HG03135 (cell line): Measurements from ENCODE around the gene ZFP82.

Source experiments
- ATAC-seq: cut with Tn5 transposase; IDR thresholded peaks from one replicate; pipeline ENCODE4 v1.9.1; 2021; ENCODE audit warnings: mild to moderate bottlenecking, moderate library complexity; ENCODE audit not compliant: unreplicated experiment

The ZFP82 gene

DNA sequence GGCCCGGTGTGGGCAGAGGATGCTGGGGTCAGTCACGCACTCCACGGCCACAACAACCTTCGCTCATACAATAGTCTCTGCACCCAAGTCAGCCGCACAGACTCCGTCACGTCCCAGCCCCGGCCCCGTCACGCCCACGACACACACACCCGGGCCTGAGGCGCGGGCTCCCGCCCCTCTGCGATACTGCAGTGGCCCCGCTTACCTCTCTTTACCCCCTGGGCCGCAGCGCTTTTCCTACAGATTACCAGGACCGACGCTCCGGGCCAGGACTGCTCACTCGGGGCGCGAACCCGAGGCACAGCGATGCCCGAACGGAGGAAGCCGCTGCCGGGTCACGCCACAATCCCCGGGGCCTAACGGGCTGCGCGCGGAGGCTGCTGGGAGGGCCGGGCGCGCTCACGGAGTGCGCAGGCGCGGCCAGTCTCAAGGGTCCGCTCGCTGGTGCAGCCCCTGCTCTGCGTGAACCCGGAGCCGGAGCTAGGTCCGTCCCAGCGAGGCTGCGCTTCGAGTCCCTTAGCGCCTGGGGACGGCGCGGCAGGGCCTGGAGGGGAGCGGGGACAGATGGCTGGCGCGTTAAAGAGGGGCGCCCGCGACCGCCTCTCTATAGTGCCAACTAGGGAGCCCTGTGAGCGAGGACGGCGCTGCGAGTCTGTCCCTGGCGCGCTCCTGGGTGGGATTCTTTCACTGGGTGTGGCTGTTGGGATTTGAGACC is at the start of gene ZFP82:
ZFP82 (minus strand) TSS at position 358 of the 715 bp plus-strand sequence. CDS start 8,855 bp downstream, outside the sequence.
- ATAC-seq = peak; percentile 81

DNA sequence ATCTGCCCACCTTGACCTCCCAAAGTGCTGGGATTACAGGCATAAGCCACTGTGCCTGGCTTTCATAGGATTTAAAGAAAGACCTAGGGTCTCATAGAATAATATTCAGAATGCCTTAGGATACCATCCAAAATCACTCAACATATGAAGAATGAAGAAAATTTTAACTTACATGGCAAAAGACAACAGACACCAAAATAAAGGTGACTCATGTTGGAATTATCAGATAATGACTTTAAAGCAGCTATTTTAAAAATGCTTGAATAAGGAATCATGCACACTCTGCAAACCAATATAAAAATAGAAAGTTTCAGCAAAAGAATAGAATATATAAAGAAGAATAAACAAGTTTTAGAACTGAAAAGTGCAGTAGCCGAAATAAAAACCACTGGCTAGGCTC is 41.6 kb upstream of the ZFP82 start:
- ATAC-seq = no peak

DNA sequence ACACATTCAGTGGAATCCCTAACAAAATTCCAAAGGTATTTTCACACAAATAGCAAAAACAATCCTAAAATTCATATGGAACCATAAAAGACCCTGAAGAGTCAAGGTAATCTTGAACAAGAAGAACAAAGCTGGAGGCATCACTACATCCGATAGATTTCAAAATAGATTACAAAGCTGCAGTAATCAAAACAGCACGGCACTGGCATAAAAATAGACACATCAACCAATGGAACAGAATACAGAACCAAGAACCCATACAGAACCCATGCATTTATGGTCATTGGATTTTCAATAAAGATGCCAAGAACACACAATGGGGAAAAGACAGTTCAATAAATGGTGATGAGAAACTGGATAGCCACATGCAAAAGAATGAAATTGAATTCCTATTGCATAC is 38.4 kb upstream of the ZFP82 start:
- no peak for ATAC-seq

DNA sequence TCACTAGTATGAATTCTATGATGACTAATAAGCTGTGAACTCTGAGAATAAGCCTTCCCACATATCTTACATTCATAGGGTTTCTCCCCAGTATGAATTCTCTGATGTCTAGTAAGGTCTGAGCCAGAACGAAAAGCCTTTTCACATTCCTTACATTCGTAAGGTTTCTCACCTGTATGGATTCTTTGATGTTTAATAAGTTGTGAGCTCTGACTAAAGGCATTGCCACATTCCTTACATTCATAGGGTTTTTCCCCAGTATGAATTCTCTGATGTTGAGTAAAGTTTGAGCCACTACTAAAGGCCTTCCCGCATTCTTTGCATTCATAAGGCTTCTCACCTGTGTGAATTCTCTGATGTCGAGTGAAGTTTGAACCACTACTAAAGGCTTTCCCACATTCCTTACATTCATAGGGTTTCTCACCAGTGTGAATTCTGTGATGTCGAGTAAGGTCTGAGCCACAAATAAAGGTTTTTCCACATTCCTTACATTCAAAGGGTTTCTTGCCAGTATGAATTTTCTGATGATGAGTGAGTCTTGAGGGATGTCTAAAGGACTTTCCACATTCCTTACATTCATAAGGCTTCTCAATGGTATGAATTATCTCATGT is 30.7 kb upstream of the ZFP82 start:
- no peak for ATAC-seq

DNA sequence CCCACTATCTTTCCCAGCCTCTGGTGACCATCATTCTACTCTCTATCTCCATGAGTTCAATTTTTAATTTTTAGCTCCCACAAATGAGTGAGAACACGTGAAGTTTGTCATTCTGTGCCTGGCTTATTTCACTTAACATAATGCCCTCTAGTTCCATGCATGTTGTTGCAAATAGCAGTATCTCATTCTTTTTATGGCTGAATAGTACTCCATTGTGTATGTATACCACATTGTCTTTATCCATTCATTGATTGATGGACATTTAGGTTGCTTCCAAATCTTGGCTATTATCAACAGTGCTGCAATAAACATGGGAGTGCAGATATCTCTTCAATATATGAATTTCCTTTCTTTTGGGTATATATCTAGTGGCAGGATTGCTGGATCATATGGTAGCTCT is 22.9 kb upstream of the ZFP82 start:
- ATAC-seq = no peak

- ATAC-seq = no peak
Observed at GRCh38 chr19:36436531-36436930, 18.1 kb upstream of the ZFP82 start.

- no peak for ATAC-seq
Observed at GRCh38 chr19:36423925-36424324, 5.5 kb upstream of the ZFP82 start.

DNA sequence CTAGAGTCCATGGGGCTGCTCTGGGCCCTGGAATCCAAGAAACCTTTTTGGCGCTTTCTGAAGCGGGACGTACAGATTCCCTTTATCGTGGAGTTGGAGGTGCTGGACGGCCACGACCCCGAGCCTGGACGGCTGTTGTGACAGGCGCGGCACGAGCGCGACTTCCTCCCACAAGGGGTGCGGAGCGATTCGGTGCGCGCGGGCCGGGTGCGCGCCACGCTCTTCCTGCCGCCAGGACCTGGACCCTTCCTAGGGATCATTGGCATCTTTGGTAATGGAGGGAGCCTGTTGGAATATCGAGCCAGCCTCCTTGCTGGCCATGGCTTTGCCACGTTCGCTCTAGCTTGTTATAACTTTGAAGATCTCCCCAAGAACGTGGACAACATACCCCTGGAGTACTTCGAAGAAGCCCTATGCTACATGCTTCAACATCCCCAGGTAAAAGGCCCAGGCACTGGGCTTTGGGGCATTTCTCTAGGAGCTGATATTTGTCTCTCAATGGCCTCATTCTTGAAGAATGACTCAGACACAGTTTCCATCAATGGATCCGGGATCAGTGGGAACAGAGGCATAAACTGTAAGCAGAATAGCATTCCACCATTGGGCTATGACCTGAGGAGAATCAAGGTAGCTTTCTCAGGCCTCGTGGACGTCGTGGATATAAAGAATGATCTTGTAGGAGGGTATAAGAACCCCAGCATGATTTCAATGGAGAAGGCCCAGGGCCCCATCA is 3.5 kb upstream of the ZFP82 start:
- ATAC-seq = no peak

DNA sequence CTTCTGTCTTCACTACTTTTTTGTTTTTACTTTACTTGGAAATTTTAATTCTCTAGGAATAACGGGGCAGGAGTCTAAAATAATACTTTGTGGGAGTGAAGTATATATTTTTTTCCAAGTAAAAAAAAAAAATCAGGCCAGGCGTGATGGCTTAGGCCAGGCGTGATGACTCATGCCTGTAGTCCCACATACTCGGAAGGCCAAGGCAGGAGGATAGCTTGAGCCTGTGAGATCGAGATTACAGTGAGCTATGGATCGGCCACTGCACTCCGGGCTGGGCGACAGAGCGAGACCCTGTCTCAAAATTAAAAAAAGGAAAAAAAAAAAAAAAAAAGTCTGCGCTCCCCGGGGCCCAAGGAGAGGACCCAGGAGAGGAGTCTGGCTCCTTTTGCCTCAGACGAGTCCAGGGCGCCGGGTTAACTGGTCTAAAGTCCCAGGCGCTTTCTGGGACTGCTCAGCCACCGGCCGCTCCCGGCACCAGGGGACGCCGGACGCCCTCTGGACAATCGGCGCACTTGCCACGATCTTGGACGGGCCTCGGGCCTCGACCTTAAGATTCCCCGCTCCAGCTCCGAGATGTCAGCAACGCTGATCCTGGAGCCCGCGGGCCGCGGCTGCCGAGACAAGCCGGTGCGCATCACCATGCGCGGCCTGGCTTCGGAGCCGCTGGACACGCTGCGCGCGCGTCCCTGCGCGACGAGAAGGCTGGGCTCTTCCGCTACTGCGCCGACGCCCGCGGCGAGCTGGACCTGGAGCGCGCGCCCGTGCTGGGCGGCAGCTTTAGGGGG is 2.7 kb upstream of the ZFP82 start:
- ATAC-seq = no peak

DNA sequence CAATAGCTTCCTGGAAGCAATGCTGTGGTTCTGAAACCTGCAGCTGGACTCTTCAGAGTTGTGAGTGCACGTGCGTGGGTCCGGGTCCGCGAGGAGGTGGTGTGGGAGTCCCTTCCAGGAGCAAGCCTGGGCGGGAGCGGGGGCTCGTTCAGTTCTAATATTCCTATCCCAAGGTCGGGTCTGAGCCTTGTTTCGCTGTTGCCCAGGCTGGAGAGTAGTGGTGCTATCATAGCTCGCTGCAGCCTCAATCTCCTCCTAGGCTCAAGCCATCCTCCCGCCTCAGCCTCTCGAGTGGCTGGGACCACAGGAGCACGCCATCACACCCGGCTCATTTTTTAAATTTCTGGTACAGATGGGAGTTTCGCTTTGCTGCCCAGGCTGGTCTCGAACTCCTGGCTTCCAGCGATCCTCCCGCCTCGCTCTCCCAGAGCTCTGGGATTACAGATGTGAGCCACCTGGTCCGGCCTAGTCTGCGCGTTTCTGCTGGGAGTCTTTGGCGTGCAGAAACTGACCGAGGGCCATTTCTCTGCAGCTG is 625 bp downstream of the ZFP82 start:
- ATAC-seq = no peak

DNA sequence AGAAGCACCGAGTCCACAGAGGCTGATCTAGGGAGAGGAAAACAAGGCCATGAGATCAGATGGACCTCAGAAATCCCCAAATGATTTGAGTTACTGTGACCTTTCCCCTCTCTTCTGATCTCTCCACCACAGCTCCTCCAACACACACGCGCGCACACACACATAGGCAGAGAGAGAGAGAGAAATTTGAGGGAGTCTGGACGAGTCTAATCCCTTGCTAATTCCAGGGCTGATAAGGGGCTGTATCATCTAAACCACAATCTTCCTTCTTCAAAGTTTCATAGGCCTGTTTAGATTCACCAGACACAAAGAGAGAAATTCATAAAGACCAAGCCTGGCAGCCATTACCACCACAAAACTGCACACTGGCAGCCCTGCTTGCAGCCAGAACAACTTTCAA is 8.6 kb downstream of the ZFP82 start:
- no peak for ATAC-seq

- ATAC-seq = no peak
Observed at GRCh38 chr19:36408101-36408500, 10.3 kb downstream of the ZFP82 start.

DNA sequence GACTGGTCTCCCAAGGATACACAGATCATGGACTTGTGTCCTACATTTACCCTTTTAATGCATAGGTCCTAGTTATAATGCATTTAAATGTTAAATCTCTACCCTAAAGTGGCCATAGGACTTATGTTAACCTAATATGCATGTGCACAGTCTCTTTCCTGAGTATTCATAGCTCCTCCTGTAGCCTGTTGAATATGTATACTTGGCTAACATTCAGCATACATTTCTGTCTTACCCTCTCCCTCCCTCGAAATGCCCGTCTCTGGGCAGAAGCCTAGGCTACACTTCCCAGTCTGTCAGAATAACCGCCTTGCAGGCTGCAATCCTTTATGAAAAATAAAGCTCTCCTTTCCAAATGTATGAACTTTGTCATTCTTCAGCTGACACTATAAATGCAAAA is 13.9 kb downstream of the ZFP82 start:
- no peak for ATAC-seq

DNA sequence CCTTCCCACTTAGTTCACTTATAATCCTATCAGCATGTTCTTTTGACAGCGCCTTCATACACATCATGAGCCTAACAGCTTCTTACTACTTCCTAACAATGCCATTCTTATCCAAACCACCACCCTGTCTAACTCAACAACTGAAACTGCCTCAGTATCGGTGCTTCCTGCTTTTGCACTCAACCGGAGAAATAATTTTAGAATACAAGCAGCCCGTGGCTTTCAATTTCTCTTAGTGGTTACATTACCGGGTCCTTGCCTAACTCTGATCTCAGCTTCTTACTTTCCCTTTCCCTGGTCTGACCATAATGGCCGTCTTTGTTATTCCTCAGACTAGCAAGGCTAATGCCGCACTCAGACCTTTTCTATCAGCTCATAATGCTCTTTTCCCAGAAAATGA is 17.0 kb downstream of the ZFP82 start:
- no peak for ATAC-seq

DNA sequence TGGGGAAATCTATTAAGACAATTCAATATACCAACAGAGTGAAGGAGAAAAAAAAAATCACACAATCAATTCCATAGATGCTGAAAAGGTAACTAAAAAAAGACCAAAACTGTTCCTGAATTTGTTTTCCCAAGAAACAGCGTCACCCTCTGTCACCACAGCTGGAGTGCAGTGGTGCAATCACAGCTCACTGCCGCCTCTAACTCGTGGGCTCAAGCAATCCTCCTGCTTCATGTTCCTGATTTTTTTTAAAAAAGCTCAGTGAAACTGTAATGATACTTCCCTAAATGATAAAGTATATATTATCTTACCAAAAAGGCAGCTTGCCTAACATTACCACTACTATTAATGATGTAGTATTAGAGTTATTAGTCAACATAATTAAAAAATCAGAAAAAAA is 19.9 kb downstream of the ZFP82 start:
- ATAC-seq = no peak

DNA sequence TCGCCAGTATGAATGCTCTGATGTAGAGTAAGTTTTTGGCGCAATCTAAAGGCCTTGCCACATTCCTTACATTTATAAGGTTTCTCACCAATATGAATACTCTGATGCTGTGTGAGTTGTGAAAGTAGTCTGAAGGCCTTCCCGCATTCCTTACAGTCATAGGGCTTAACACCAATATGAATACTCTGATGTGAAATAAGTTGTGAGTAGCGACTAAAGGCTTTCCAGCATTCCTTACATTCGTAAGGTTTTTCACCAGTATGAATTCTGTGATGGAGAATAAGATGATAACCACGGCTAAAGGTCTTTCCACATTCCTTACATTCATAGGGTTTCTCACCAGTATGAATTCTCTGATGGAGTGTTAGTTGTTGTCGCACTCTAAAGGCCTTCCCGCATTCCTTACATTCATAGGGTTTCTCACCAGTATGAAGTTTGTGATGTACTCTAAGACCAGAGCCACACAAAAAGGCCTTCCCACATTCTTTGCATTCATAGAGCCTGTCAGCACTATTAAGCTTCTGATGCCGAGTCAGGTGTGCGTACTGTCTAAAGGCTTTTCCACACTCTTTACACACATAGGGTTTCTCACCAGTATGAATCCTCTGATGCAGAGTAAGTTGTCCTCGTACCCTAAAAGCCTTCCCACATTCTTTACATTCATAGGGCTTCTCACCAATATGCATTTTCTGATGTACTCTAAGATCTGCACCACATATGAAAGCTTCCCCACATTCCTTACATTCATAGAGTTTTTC is 25.3 kb downstream of the ZFP82 start:
- no peak for ATAC-seq

GRCh38 chr19:36379510-36379819 is 39.0 kb downstream of the ZFP82 start:
- no peak for ATAC-seq

- peak; percentile 90 for ATAC-seq
Observed at GRCh38 chr19:36378625-36379509, 39.6 kb downstream of the ZFP82 start, which contains the start of gene ZFP14. Gene ZFP14, minus strand, starts transcription at chr19:36379201. Its CDS starts 11,309 bp downstream, at chr19:36367892.

DNA sequence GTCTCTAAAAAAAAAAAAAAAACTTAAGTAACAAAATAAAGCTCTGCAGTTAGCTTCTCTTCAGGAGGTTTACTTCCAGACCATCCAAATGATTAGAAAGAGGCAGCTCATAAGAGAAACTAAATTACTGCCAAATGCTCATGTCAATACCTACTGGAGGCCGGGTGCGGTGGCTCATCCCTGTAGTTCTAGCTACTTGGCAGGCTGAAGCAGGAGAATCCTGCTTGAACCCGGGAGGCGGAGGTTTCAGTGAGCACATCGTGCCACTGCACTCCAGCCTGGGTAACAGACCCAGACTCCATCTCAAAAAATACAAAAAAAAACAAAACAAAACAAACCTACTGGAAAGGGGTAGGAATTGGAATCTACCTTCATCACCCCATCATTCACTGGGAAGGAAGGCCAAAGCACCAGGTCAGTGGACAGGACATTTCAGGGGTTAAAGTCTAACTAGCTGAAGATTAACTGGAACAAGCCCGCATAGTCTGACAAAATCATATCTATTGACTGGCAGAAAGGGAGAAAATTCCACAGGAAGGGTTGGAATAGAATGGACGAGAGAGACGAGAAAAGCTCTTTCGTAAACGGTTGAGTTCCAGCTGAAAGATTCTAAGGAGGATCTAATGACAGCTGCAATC is 40.8 kb downstream of the ZFP82 start:
- ATAC-seq = no peak
